AG09309 (cell line): ENCODE results near the gene TMEM203.

ENCODE experiments used
- DNase-seq: peaks from one replicate; pipeline ENCODE4 v3.0.0-alpha.2; 2010; ENCODE audit warnings: low read depth
- H3K4me3 ChIP-seq: 2 replicates; pipeline ENCODE4 v1.5.1; 2011; ENCODE audit warnings: mild to moderate bottlenecking, low read depth, low read length, moderate library complexity; ENCODE audit not compliant: control insufficient read depth
- CTCF ChIP-seq: IDR thresholded peaks from 2 replicates; pipeline ENCODE4 v1.5.1; 2011; ENCODE audit warnings: mild to moderate bottlenecking, low read depth, low read length, inconsistent platforms; ENCODE audit not compliant: insufficient read depth, control insufficient read depth; ENCODE audit errors: missing control alignments

Gene TMEM203

GRCh38 chr9:137230705-137231371 is 25.4 kb upstream of the TMEM203 start, which contains the start of gene SLC34A3:
TSS of gene SLC34A3 (plus strand) at chr9:137230901. CDS start at chr9:137231703, 802 bp downstream.
- H3K4me3 ChIP-seq = no peak within 1 kb of the TSS
- no peak for DNase-seq

GRCh38 chr9:137229903-137230704 is 24.7 kb upstream of the TMEM203 start:
- no peak for TF ChIP-seq CTCF
- no peak for DNase-seq
- no peak overlapping the region for H3K4me3 ChIP-seq

More at GRCh38 chr9:137230705-137231371, 25.4 kb upstream of the TMEM203 start, which contains the start of gene SLC34A3:
- no peak for TF ChIP-seq CTCF

- no peak for DNase-seq
- no peak overlapping the region for H3K4me3 ChIP-seq
- TF ChIP-seq CTCF = no peak
Observed at GRCh38 chr9:137228968-137229896, 23.8 kb upstream of the TMEM203 start.

DNA sequence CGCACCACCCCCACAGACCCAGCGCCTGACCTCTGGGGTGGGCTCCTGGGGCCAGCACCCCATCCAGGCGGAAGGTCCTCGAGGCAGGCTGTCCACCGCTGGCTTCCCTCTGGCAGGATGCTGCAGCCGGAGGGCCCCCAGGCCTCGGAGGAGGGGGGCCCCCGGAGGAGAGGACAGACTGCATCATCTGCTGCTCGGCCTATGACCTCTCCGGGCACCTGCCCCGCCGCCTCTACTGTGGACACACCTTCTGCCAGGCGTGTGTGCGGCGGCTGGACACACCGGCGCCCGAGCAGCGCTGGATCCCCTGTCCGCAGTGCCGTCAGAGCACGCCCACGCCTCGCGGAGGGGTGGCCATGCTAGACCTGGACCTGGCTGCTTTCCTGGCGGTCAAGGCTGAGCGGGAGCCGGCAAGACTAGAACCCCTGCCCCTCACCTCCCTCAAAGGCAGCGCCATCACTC is 23.1 kb upstream of the TMEM203 start:
- DNase-seq = no peak
- no peak for TF ChIP-seq CTCF
- no peak overlapping the region for H3K4me3 ChIP-seq

GRCh38 chr9:137227853-137228505 is 22.5 kb upstream of the TMEM203 start:
- no peak overlapping the region for H3K4me3 ChIP-seq
- no peak for DNase-seq
- TF ChIP-seq CTCF = no peak
